GM15510 (cell line): ENCODE measurements around the gene DUSP1.

ENCODE experiments used
- POLR2A ChIP-seq: IDR thresholded peaks from 3 replicates; pipeline ENCODE4 v1.6.1; 2011; ENCODE audit warnings: borderline replicate concordance; ENCODE audit not compliant: insufficient read length; ENCODE audit errors: extremely low read depth

DUSP1 gene, protein sequence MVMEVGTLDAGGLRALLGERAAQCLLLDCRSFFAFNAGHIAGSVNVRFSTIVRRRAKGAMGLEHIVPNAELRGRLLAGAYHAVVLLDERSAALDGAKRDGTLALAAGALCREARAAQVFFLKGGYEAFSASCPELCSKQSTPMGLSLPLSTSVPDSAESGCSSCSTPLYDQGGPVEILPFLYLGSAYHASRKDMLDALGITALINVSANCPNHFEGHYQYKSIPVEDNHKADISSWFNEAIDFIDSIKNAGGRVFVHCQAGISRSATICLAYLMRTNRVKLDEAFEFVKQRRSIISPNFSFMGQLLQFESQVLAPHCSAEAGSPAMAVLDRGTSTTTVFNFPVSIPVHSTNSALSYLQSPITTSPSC

DNA sequence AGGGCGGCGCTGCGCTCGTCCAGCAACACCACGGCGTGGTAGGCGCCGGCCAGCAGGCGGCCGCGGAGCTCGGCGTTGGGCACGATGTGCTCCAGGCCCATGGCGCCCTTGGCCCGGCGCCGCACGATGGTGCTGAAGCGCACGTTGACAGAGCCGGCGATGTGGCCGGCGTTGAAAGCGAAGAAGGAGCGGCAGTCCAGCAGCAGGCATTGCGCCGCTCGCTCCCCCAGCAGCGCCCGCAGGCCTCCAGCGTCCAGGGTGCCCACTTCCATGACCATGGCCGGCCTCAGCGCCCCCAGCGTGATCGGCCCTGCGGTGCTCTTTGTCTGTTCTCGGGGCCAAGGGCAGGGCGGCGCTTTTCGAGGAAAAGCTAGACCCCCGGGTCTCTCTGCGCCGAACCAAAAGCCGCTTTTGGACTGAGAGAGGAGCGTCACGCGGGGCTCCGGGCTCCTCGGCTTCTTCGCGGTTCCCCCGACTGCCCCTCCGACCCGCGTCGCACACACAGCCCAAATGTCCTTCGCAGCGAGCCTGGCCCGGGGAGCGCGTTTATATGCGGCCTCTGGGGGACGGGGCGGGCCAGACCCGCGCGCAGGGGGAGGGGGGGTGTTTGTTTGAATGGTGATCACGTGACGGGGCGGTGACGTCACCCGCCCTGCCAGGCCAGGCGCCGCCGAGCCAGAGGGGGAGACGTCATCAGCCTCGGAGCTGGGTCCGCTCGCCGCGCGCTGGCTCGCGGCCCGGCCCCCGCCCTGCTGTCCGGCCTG is at the start of gene DUSP1:
DUSP1 (minus strand) TSS at position 521 of the 764 bp plus-strand sequence; CDS start at position 278, 243 bp downstream.
- peak; percentile 97 for TF ChIP-seq POLR2A

DNA sequence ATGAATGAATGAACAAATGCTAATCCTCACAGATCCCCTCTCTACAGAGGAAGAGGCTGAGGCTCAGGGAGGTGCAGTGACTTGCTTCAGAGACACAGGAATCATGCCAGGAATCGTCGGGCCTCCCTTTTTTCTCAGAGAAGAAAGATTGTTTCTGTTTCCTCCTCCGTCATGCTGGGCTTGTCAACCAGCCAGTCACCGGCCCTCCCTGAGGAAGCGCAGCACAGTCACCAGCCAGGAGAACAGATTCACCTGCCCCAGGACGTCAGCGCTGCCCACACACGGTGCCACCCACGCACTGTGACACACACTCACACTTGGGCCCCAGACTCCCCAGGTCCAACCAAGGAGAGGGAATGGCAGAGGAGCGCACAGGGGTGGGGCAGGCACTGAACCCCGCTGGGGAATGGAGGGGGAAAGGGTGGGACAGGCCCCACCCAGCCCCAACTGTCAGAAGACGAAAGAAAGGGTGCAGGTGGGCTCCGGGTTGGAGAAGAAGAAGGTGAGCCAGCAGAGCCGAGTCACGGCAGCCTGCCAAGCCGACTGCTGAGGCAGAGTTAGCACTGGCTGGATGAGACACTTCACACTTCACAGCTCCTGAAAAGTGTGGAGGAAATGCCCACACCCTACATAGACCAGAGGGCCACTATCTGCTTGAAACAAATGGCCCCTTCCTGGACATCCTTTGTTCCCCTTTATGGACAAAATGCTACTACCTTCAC is 49.2 kb upstream of the DUSP1 start:
- no peak for TF ChIP-seq POLR2A

DNA sequence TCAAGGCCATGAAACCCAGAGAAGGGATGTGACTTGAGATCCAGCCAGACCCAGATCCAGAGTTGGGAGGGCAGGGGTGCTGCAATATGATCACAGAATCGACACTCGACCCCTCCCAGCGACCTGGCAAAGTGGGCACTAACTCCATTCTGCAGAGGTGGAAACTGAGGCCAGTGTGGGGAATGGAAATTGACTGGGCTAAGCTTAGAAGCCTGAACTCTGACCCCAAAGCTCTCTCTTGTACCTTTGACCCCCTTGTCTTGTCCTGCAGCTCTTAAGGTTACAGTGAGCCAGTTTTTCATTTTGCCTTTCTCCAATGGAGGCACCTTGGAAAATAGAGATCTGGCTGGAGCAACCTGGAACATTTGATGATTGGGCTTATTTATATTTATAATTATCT is 48.6 kb upstream of the DUSP1 start:
- no peak for TF ChIP-seq POLR2A

DNA sequence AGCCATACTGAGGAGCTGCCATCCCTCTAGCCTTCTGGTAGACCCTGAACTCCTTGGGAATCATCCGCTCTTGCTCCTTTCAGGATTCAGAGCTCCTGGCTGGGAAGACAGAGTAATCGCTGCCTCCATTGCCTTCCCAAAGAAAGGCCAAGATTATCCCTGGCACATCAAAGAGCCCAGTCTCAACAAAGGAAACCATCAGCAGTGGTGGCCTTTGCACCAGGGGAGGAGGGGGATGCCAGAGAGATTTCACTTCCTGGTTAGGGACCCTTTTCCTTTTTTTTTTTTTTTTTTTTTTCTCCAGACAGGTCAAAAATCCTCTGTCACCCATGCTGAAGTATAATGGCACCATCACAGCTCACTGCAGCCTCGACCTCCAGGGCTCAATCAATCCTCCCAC is 47.1 kb upstream of the DUSP1 start:
- TF ChIP-seq POLR2A: no peak

DNA sequence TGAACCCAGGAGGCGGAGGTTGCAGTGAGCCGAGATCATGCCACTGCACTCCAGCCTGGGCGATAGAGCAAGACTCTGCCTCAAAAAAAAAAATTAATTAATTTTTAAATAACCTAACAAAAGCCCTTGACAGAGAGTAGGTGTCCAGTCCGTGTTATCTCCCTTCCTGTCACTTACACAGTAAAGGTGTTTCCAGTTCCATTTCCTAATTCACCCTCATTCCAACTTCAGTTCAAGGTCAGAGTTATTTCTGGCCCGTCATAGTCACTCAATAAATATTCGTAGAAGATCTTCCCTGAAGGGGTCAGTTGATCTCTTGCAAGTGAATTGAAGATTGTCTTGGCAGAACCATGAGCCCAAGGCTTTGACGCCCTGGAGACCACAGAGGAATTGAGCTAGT is 46.7 kb upstream of the DUSP1 start:
- no peak for TF ChIP-seq POLR2A

DNA sequence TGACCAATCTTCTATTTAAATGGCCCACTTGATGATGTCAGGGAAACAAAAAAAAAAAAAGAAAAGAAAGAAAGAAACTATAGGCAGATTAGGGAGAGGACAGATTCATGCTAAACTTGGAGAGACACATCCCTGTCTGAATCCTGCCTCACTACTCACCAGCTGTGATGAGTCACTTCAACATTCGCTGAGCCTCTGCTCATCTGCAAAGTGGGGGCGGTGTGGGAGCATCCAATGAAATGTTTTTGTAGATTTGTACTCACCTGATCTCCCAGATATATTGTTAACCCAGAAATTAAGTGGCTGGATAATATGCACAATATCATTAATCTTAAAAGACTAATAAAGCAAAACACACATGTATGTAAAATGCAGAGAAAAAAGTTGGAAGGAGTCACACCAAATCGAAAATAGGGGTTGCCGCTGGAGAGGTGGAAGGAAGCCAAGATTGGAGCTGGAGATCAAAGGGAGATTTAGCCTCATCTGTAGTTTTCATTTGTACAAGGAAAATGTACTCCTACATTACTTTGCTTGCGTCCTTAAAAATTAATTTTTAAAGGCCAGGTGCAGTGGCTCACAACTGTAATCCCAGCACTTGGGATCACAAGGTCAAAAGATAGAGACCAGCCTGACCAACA is 46.0 kb upstream of the DUSP1 start:
- no peak for TF ChIP-seq POLR2A

DNA sequence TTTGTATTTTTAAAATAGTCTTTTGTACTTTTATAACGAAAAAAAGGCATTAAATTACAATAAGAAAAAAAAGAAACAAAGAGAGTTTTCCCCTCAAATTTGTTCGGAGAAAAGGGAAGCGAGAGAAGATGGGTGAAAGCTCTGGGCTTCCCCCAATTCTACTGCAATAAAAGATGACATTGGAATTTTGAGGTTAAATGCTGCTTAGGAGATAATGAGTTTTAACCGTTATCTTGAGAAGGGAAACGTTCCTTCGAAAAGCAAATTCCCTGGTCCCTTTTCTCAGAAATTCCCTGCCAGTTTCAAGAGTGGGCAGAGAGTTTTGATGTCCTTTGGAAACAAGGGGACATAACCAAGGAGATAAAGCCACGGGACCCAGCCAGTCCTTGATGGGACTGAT is 44.6 kb upstream of the DUSP1 start:
- no peak for TF ChIP-seq POLR2A

DNA sequence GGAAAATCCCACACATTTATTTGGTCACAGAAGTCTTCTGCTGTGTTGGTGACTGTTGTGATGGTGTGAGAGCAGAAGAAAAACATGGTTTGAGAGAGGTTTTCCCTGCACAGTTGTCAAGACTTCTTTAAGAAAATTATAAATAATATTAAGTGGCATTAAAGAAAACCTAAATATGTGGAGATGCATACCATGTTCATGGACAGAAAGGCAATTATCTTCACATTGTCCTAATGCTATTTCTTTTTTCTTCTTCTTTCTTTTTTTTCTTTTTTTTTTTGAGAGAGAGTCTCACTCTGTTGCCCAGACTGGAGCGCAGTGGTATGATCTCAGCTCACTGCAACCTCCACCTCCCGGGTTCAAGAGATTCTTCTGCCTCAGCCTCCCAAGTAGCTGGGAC is 38.8 kb upstream of the DUSP1 start:
- TF ChIP-seq POLR2A: no peak

DNA sequence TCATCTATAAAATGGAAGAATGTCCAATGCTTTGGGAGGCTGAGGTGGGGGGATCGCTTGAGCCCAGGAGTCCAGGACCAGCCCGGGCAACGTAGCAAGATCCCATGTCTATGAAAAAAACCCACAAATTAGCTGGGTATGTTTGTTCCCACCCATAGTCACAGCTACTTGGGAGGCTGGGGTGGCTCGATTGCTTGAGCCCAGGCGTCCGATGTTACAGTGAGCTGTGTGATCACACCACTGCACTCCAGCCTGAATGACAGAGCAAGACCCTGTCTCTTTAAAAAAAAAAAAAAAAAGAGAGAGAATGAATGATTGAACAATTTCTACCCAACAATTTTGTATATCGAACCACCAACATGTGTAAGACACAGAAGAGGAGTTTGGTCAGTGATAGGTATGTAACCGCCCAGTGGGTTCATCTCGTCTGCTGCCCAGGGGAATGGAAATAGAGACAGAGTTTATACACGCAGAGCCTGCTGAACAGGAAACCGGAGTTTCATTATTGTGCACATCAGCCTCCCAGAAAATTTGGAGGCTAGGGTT is 36.8 kb upstream of the DUSP1 start:
- TF ChIP-seq POLR2A: no peak

DNA sequence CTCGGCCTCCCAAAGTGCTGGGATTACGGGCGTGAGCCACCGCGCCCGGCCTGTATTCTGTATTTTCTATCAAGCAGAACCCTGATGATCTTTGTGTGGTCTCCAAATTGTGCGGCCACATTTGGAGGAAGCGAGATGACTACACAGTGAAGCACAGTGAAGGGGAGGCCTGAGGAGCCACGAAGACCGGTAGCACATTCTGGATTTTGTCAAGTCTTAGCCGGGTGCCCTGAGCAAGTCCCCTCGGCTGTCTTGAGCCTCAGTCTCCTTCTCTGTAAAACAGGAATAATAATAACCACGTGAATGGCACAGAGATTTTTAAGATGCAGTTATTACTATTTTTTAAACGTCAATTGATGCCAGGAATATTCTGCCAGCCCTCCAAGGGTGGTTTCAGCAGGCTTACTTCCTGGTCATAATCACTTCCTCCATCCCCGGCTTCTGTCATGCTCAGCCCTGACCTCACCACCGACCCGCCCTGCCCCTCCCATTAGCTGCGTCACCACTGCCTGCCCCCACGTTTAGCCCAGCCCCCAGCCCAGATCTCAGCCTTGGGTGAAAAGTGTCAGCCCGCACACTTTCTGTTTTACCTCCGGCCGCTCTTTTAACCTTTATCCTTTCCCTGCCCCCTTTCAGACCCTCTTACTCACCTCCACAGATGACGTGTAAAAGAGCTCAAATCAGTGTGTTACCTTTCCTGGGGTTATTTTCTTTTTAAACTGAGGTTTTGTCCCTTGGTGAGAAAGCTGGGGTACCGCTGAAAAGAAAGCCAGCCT is 36.1 kb upstream of the DUSP1 start:
- peak; percentile 49 for TF ChIP-seq POLR2A

DNA sequence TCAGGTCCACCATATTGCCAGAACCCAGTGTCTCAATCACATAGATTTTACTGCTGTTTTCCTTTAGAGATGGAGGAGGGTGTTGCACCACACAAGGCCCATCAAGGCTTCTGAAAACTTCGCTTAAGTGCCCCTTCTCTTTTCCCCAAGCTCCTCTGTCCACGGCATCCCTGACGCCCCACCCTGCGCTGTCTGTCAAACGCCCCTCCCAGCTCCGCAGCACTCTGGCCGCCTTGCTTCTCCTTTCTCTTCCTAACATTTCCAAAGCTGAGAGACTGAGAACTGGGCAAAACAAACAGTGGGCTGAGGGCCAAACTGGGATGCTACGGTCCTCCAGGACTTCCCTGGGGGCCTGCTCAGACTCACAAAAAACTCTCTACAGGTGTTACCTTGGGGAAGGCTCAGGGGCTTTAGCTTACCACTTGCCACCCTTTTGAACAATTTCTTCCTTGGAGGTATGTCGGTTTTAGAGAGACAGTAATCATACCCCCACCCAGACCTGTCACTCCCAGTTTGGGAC is 34.8 kb upstream of the DUSP1 start:
- TF ChIP-seq POLR2A: no peak

DNA sequence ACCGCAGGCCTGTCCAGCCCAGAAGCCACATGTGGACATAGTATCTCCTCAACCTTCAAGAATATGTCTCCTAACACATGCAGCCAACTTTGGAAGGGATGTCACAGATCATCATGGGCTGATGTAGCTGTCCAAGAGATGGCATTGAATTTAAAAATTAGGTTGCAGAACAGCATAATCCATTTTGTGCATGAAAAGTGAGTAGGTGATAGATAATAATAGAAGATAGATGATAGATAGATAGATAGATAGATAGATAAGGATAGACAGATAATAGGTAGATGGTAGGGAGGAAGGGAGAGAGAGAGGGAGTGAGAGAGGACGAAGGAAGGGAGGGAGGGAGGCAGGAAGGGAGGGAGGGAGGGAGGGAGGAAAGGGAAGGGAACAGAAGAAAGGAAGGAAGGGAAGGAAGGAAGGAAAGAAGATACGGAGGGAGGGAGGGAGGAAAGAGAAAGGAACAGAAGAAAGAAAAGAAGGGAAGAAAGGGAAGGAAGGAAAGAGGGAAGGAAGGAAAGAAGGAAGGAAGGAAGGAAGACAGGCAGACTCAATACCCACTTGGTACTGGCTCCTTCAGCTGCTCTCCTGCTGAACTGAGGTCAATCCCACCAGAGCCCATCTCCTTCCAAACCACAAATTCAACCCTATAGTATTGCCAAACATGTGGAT is 34.2 kb upstream of the DUSP1 start:
- TF ChIP-seq POLR2A: no peak

DNA sequence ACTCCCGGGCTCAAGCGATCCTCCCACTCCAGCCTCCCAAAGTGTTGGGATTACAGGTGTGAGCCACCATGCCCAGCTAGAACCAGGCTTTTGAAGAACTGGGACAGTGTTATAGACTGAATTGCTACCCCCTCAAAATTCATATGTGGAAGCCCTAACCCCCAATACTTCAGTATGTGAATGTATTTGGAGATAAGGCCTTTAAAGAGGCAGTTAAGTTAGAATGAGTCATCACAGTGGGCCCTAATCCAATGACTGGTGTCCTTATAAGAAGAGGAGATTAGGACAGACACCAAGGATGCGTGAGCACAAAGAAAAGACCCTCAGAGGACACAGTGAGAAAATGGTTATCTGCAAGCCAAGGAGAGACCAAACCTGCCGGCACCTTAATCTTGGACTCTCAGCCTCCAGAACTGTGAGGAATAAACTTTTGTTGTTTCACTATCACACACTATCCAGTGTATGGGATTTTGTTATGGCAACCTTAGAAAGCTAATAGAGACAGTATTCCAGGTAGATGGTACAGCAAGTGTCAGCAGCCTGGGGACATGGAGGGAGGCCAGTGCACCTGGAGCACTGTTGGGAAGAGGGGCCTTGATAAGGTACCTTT is 31.7 kb upstream of the DUSP1 start:
- TF ChIP-seq POLR2A: no peak
